HepG2 (cell line): ENCODE results near the gene DUS3L. TPM values are rescaled to one million over a fixed set of nuclear protein-coding genes. Genes with fewer than 3 reads are reported as not detected.
A peak's percentile ranks its signal among the peaks of the same experiment; 100 is the strongest.

Source experiments
- AGO2 ChIP-seq: fragments of 200-400 bp; formaldehyde crosslinking; optimal IDR thresholded peaks from 2 replicates; pipeline ENCODE3; 2017; ENCODE audit warnings: mild to moderate bottlenecking, low read depth, low read length, moderate library complexity
- ASH2L ChIP-seq: fragments of 300-600, 200-600 bp; sonication (generic); IDR thresholded peaks from 2 replicates; pipeline ENCODE4 v1.7.0; 2017; ENCODE audit warnings: low read depth, mild to moderate bottlenecking, moderate library complexity, mixed read lengths, low read length; ENCODE audit not compliant: insufficient read length
- BRCA1 ChIP-seq: sonication (generic); formaldehyde crosslinking; IDR thresholded peaks from 2 replicates; pipeline ENCODE4 v1.4.0; 2020; ENCODE audit warnings: missing genetic modification reagents
- CREBL2 ChIP-seq: sonication (generic); formaldehyde crosslinking; IDR thresholded peaks from 2 replicates; pipeline ENCODE4 v1.8.1; 2023; ENCODE audit warnings: missing genetic modification reagents, mild to moderate bottlenecking, borderline replicate concordance
- DNMT1 ChIP-seq: sonication (generic); formaldehyde crosslinking; IDR thresholded peaks from 2 replicates; pipeline ENCODE4 v1.5.1; 2020; ENCODE audit warnings: mild to moderate bottlenecking, missing genetic modification reagents
- FOXM1 ChIP-seq: sonication (generic); formaldehyde crosslinking; IDR thresholded peaks from 2 replicates; pipeline ENCODE4 v1.5.0; 2020; ENCODE audit warnings: missing genetic modification reagents
- FOXP4 ChIP-seq: sonication (generic); formaldehyde crosslinking; IDR thresholded peaks from 2 replicates; pipeline ENCODE4 v1.4.0; 2020; ENCODE audit warnings: missing genetic modification reagents
- GABPA ChIP-seq, 2 experiments: IDR thresholded peaks; 2 replicates each; pipeline ENCODE4 v1.6.1; 2011 to 2016; ENCODE audit warnings: low read depth in 2 of 2, low read length in 1 of 2, missing biosample characterization in 1 of 2, missing genetic modification characterization in 1 of 2
- HOXA3 ChIP-seq: sonication (generic); formaldehyde crosslinking; IDR thresholded peaks from 2 replicates; pipeline ENCODE4 v1.5.0; 2020; ENCODE audit warnings: missing genetic modification reagents
- KAT8 ChIP-seq: IDR thresholded peaks from 2 replicates; pipeline ENCODE4 v1.6.1; 2016; ENCODE audit warnings: missing genetic modification reagents, missing compliant biosample characterization
- NRL ChIP-seq: sonication (generic); formaldehyde crosslinking; IDR thresholded peaks from 2 replicates; pipeline ENCODE4 v1.5.0; 2020; ENCODE audit warnings: missing genetic modification reagents, mild to moderate bottlenecking, moderate library complexity, borderline replicate concordance
- PCBP1 ChIP-seq: fragments of 200-400 bp; formaldehyde crosslinking; IDR thresholded peaks from 2 replicates; pipeline ENCODE4 v1.6.1; 2017; ENCODE audit warnings: mild to moderate bottlenecking, low read depth, low read length, borderline replicate concordance
- SMC3 ChIP-seq: IDR thresholded peaks from 2 replicates; pipeline ENCODE4 v1.6.1; 2011; ENCODE audit warnings: low read length, improper control_type of control experiment
- SNAI1 ChIP-seq: sonication (generic); formaldehyde crosslinking; IDR thresholded peaks from 2 replicates; pipeline ENCODE4 v1.5.0; 2020; ENCODE audit warnings: mild to moderate bottlenecking, missing genetic modification reagents, borderline replicate concordance
- SNRNP70 ChIP-seq: fragments of 200-400 bp; formaldehyde crosslinking; IDR thresholded peaks from 2 replicates; pipeline ENCODE4 v1.6.1; 2017; ENCODE audit warnings: mild to moderate bottlenecking, low read depth, low read length, moderate library complexity
- SRY ChIP-seq: sonication (generic); formaldehyde crosslinking; IDR thresholded peaks from 2 replicates; pipeline ENCODE4 v1.8.0; 2022; ENCODE audit warnings: mild to moderate bottlenecking, missing genetic modification reagents
- TGIF2 ChIP-seq: IDR thresholded peaks from 2 replicates; pipeline ENCODE4 v1.6.1; 2016; ENCODE audit warnings: control low read depth, missing compliant biosample characterization
- ZNF337 ChIP-seq: sonication (generic); formaldehyde crosslinking; IDR thresholded peaks from 2 replicates; pipeline ENCODE4 v1.5.1; 2020; ENCODE audit warnings: missing genetic modification reagents, low read depth, mild to moderate bottlenecking, borderline replicate concordance
- ZNF530 ChIP-seq: sonication (generic); formaldehyde crosslinking; IDR thresholded peaks from 2 replicates; pipeline ENCODE4 v1.5.0; 2020; ENCODE audit warnings: low read depth, mild to moderate bottlenecking, missing genetic modification reagents
- ZNF552 ChIP-seq: sonication (generic); formaldehyde crosslinking; IDR thresholded peaks from 2 replicates; pipeline ENCODE4 v1.9.0; 2022; ENCODE audit warnings: missing genetic modification reagents, mild to moderate bottlenecking, borderline replicate concordance
- ZNF713 ChIP-seq: sonication (generic); formaldehyde crosslinking; IDR thresholded peaks from 2 replicates; pipeline ENCODE4 v1.4.0; 2020; ENCODE audit warnings: mild to moderate bottlenecking, missing genetic modification reagents
- ZNF839 ChIP-seq: sonication (generic); formaldehyde crosslinking; IDR thresholded peaks from 2 replicates; pipeline ENCODE4 v1.4.0; 2020; ENCODE audit warnings: missing genetic modification reagents, mild to moderate bottlenecking, borderline replicate concordance
- polyA plus RNA-seq, 8 experiments: library from polyadenylated mRNA; depleted of rRNA in 3 of 8; stranded (reverse) in 7 of 8; unstranded in 1 of 8; fragments of >200 nt; fragmentation: Illumina TruSeq in 4 of 8; extraction: Trizol in 4 of 8; gene quantifications; 2 replicates each; pipeline versions ENCODE4 v1.2.1 to v1.2.3, GENCODE V29; 2011 to 2016; ENCODE audit warnings: low read depth in 4 of 8, missing spikeins in 1 of 8, mixed read lengths in 1 of 8; ENCODE audit not compliant: insufficient read depth in 1 of 8
- total RNA-seq, 5 experiments: library from RNA; depleted of rRNA; stranded (reverse); fragments of >200 nt; fragmentation: Illumina TruSeq; extraction: Trizol; gene quantifications; 2 replicates each; pipeline ENCODE4 v1.2.3, GENCODE V29; 2016; ENCODE audit warnings: low read depth in 1 of 5
- TF ChIP-seq, protein P1 (sequence below): sonication (generic); formaldehyde crosslinking; IDR thresholded peaks from 2 replicates; pipeline ENCODE4 v1.5.1; 2020; ENCODE audit warnings: missing genetic modification reagents, mild to moderate bottlenecking, borderline replicate concordance
- TF ChIP-seq, protein P2 (sequence below), 2 experiments: sonication (generic) in 1 of 2; formaldehyde crosslinking in 1 of 2; IDR thresholded peaks; 2 replicates each; pipeline versions ENCODE4 v1.5.1 to v1.6.1; 2011 to 2020; ENCODE audit warnings: borderline replicate concordance in 1 of 2, low read depth in 1 of 2, low read length in 1 of 2, mild to moderate bottlenecking in 1 of 2, missing genetic modification reagents in 1 of 2, moderate library complexity in 1 of 2

Gene DUS3L
- total and polyA plus RNA-seq, 2 of the 13 experiments (the other 11 are each of a cell fraction or from before 2014, with no cell fraction given), result 13.3 to 25.1 TPM

- TF ChIP-seq SNRNP70 (no peak), HOXA3 (CRISPR knock-in tag) (no peak), AGO2 (peak; percentile 78), CREBL2 (CRISPR knock-in tag) (no peak), SRY (CRISPR knock-in tag) (no peak), ZNF337 (CRISPR knock-in tag) (no peak), FOXP4 (CRISPR knock-in tag) (0 out of 2 replicates have a peak, but pooled peaks have one; percentile 36), NRL (CRISPR knock-in tag) (0 out of 2 replicates have a peak, but pooled peaks have one; percentile 32), SMC3 (no peak), ZNF530 (CRISPR knock-in tag) (no peak), ZNF839 (CRISPR knock-in tag) (no peak), SNAI1 (no peak), PCBP1 (no peak), BRCA1 (CRISPR knock-in tag) (no peak), DNMT1 (no peak), ZNF713 (CRISPR knock-in tag) (no peak), GABPA (IDR thresholded peaks at IDR 0.05; ENCODE audit: low read depth, low read length) (no peak), GABPA (CRISPR knock-in tag; IDR thresholded peaks at IDR 0.05; ENCODE audit: low read depth) (no peak), ZNF552 (CRISPR knock-in tag) (no peak), ASH2L (no peak), KAT8 (no peak), TGIF2 (CRISPR knock-in tag) (no peak), FOXM1 (CRISPR knock-in tag) (no peak)
- TF ChIP-seq, protein P1, sequence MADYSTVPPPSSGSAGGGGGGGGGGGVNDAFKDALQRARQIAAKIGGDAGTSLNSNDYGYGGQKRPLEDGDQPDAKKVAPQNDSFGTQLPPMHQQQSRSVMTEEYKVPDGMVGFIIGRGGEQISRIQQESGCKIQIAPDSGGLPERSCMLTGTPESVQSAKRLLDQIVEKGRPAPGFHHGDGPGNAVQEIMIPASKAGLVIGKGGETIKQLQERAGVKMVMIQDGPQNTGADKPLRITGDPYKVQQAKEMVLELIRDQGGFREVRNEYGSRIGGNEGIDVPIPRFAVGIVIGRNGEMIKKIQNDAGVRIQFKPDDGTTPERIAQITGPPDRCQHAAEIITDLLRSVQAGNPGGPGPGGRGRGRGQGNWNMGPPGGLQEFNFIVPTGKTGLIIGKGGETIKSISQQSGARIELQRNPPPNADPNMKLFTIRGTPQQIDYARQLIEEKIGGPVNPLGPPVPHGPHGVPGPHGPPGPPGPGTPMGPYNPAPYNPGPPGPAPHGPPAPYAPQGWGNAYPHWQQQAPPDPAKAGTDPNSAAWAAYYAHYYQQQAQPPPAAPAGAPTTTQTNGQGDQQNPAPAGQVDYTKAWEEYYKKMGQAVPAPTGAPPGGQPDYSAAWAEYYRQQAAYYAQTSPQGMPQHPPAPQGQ (CRISPR knock-in tag), result no peak
- TF ChIP-seq, protein P2, sequence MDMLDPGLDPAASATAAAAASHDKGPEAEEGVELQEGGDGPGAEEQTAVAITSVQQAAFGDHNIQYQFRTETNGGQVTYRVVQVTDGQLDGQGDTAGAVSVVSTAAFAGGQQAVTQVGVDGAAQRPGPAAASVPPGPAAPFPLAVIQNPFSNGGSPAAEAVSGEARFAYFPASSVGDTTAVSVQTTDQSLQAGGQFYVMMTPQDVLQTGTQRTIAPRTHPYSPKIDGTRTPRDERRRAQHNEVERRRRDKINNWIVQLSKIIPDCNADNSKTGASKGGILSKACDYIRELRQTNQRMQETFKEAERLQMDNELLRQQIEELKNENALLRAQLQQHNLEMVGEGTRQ (IDR thresholded peaks at IDR 0.05; ENCODE audit: low read depth, low read length), result no peak
- TF ChIP-seq, protein P2 (CRISPR knock-in tag; IDR thresholded peaks at IDR 0.05; ENCODE audit: borderline replicate concordance), result no peak
These were observed 31.4 kb upstream of the DUS3L start (continued) for GRCh38 chr19:5822181-5822844.
